ENCODE data around the gene NMBR.

The NMBR gene

DNA sequence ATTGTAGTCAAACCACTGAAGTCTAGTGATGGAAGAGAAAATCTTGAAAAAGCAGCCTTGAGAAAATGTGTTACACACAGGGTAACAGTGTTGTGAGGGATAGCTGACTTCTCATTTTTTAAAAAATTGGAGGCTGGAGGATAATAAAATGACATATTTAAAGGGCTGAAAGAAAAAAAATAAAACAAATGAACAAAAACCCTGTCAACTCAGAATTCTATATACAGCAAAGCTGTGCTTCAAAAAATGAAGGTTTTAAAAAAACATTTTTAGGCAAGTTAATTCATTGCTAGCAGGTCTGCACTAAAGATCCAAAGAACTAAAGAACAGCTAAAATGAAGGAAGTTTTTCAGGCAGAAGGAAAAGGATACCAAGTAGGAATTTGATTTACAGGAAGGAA is 31.2 kb upstream of the NMBR start:
- H3K4me3 Mint-ChIP-seq: no peak overlapping the region
- no peaks in the 10 kb centered on the region for H3K27me3 Mint-ChIP-seq (ENCODE audit: low read depth)
- no peak overlapping the region for H3K27ac Mint-ChIP-seq
- peaks cover 11% of the 10 kb centered on the region for H3K9me3 Mint-ChIP-seq
- TF ChIP-seq, protein P1, sequence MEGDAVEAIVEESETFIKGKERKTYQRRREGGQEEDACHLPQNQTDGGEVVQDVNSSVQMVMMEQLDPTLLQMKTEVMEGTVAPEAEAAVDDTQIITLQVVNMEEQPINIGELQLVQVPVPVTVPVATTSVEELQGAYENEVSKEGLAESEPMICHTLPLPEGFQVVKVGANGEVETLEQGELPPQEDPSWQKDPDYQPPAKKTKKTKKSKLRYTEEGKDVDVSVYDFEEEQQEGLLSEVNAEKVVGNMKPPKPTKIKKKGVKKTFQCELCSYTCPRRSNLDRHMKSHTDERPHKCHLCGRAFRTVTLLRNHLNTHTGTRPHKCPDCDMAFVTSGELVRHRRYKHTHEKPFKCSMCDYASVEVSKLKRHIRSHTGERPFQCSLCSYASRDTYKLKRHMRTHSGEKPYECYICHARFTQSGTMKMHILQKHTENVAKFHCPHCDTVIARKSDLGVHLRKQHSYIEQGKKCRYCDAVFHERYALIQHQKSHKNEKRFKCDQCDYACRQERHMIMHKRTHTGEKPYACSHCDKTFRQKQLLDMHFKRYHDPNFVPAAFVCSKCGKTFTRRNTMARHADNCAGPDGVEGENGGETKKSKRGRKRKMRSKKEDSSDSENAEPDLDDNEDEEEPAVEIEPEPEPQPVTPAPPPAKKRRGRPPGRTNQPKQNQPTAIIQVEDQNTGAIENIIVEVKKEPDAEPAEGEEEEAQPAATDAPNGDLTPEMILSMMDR (IDR thresholded peaks at IDR 0.05; ENCODE audit: unreplicated experiment in 3 of 3): no peak
- no peaks in the 10 kb centered on the region for H3K4me1 Mint-ChIP-seq
- H3K36me3 Mint-ChIP-seq (ENCODE audit: low read depth): peaks cover 64% of the 10 kb centered on the region

DNA sequence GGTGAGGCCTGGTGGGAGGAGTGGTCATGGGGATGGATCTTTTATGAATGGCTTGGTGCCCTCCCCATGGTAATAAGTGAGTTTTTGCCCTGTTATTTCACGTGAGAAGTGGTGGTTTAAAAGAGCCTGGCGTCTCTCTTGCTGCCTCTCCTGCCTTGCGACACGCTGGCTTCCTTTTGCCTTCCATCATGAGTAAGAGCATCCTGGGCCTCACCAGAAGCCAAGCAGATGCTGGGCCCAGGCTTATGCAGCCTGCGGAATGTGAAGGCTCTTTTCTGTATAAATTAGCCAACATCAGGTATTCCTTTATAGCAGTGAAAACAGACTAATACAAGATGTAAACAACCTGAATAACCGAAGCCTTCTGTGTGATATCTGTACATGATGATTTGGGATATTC is 27.8 kb upstream of the NMBR start:
- no peak overlapping the region for H3K27ac Mint-ChIP-seq
- peaks cover 79% of the 10 kb centered on the region for H3K36me3 Mint-ChIP-seq (ENCODE audit: low read depth)
- H3K4me3 Mint-ChIP-seq: no peak overlapping the region
- TF ChIP-seq, protein P1 (IDR thresholded peaks at IDR 0.05; ENCODE audit: unreplicated experiment in 3 of 3): no peak
- no peaks in the 10 kb centered on the region for H3K27me3 Mint-ChIP-seq (ENCODE audit: low read depth)
- peaks cover 11% of the 10 kb centered on the region for H3K9me3 Mint-ChIP-seq
- no peaks in the 10 kb centered on the region for H3K4me1 Mint-ChIP-seq

DNA sequence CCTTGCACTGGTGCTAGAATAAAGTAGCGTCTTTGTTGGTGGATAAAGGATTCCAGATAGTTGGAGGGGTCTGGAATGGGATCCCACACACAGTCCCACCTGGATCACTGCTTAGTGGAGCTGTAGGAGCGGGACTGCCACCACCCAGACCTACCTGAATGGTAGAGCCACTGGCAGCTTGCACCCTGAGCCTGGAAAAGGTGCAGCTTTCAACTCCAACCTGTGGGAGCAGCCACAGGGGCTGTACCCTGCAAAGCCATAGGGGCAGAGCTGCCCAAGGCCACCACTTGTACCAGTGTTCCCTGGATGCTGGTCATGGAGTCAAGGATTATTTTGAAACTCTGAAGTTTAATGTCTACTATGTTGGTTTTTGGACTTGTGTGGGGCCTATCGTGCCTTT is 27.1 kb upstream of the NMBR start:
- Mint-ChIP-seq H3K36me3 (ENCODE audit: low read depth) (peaks cover 72% of the 10 kb centered on the region), H3K27ac (no peak overlapping the region), H3K4me1 (no peaks in the 10 kb centered on the region), H3K4me3 (no peak overlapping the region), H3K9me3 (peaks cover 11% of the 10 kb centered on the region), H3K27me3 (ENCODE audit: low read depth) (no peaks in the 10 kb centered on the region)
- TF ChIP-seq, protein P1 (IDR thresholded peaks at IDR 0.05; ENCODE audit: unreplicated experiment in 3 of 3): no peak

DNA sequence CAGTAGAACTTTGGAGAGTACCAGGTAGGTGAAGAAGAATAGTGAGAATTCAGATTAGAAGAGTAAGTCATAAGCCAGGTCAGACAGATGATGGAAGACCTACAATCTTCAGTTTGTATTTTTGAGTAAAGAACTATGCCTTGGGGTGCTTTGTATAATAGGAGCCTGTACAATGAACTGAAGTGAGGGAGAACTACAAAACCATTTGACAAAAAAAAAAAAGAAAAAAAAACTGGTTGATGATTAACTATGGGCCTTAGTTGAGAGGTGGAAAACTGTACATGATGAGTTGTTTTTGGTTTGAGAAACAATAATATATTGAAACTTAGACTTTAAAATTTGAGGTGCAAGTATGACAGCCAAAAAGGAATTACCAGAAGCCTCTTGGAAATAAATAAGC is 25.8 kb upstream of the NMBR start:
- TF ChIP-seq, protein P1 (IDR thresholded peaks at IDR 0.05; ENCODE audit: unreplicated experiment in 3 of 3): no peak
- no peaks in the 10 kb centered on the region for H3K27me3 Mint-ChIP-seq (ENCODE audit: low read depth)
- no peak overlapping the region for H3K4me3 Mint-ChIP-seq
- peaks cover 5% of the 10 kb centered on the region for H3K9me3 Mint-ChIP-seq
- H3K4me1 Mint-ChIP-seq: no peaks in the 10 kb centered on the region
- peaks cover 66% of the 10 kb centered on the region for H3K36me3 Mint-ChIP-seq (ENCODE audit: low read depth)
- no peak overlapping the region for H3K27ac Mint-ChIP-seq

DNA sequence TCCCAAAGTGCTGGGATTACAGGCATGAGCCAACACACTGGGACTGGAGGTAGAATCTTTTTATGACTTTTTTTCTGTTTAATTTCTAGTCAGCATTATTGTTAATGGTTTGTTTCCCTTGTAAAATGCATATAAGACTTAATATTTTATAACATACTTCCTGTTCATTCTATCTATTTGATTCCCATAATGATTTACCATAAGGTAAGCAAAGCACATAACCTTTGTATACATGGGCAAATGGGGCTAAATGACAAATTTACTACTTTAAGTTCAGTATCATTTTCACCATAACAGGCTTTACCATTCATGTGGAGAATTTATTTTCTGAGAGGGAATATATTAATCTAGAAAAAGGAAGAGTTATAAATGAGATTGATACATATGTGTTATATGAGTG is 24.4 kb upstream of the NMBR start:
- H3K36me3 Mint-ChIP-seq (ENCODE audit: low read depth): peaks cover 59% of the 10 kb centered on the region
- no peaks in the 10 kb centered on the region for H3K27me3 Mint-ChIP-seq (ENCODE audit: low read depth)
- H3K4me3 Mint-ChIP-seq: no peak overlapping the region
- H3K9me3 Mint-ChIP-seq: no peaks in the 10 kb centered on the region
- no peak overlapping the region for H3K27ac Mint-ChIP-seq
- H3K4me1 Mint-ChIP-seq: no peaks in the 10 kb centered on the region
- TF ChIP-seq, protein P1 (IDR thresholded peaks at IDR 0.05; ENCODE audit: unreplicated experiment in 3 of 3): no peak

DNA sequence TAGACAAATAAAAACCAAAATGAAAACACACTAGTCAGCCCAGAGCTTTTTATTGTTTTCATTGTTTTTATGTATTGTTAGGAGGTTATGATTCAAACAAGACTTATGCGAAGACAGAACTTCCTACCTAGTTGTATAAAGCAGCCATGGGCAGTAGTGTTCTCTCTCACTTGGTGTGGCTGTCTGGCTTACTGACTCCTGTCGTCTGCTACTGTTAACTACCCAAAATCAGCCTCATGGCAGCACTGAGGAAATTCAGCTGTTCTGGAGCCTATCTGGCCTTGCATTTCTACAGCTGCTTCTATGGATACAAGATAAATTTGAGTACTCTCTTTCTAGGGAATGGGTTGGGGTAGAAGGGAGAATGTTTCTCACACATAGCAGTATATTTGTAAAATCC is 20.6 kb upstream of the NMBR start:
- Mint-ChIP-seq H3K4me1 (peaks cover 4% of the 10 kb centered on the region), H3K4me3 (no peak overlapping the region), H3K27me3 (ENCODE audit: low read depth) (no peaks in the 10 kb centered on the region), H3K36me3 (ENCODE audit: low read depth) (peaks cover 28% of the 10 kb centered on the region), H3K9me3 (no peaks in the 10 kb centered on the region), H3K27ac (no peak overlapping the region)
- TF ChIP-seq, protein P1 (IDR thresholded peaks at IDR 0.05; ENCODE audit: unreplicated experiment in 3 of 3): no peak
